B cell (primary cell): ENCODE results near the gene GNB1. TPM values are rescaled to one million over a fixed set of nuclear protein-coding genes. Genes with fewer than 3 reads are reported as not detected.

Experiments
- ATAC-seq: fragments of 200-7000 bp; cut with Tn5 transposase; one replicate; pipeline ENCODE4 v1.10.0; 2021; ENCODE audit warnings: low read depth, mild to moderate bottlenecking, moderate number of reproducible peaks, moderate library complexity
- CTCF ChIA-PET: fragments of 350-600 bp; sonication (Branson Sonifier 250); formaldehyde crosslinking; loops from one replicate; lab custom pipeline; 2021; ENCODE audit warnings: antibody characterized with exemption, inconsistent platforms; lab: Charles Lee
- POLR2A ChIA-PET: fragments of 350-600 bp; sonication (Branson Sonifier 250); formaldehyde crosslinking; loops from one replicate; lab custom pipeline; 2021; ENCODE audit warnings: antibody characterized with exemption; lab: Charles Lee
- DNase-seq: peaks from one replicate; pipeline ENCODE4 v3.0.0; 2013
- H2AFZ ChIP-seq: 2 replicates; pipeline ENCODE4 v1.6.1; 2012; ENCODE audit warnings: mild to moderate bottlenecking, low read depth, low read length; ENCODE audit not compliant: insufficient read depth, poor library complexity, severe bottlenecking
- H3K27ac ChIP-seq, 2 donors: 1 replicate in 1 of 2; 2 replicates in 1 of 2; pipeline ENCODE4 v1.5.1; 2012 to 2013; ENCODE audit warnings: low read length in 2 of 2, mild to moderate bottlenecking in 2 of 2, moderate library complexity in 1 of 2
- H3K27me3 ChIP-seq, 4 experiments: fragments of 200-600 bp in 1 of 4; sonication (generic) in 1 of 4; replicated peaks in 1 of 4; 1 replicate in 2 of 4; 2 replicates in 2 of 4; pipeline versions ENCODE4 v1.6.1 to v1.7.0; 2013 to 2016; ENCODE audit warnings: low read length in 3 of 4, mild to moderate bottlenecking in 2 of 4, mixed read lengths in 1 of 4, moderate library complexity in 1 of 4; ENCODE audit not compliant: insufficient read depth in 4 of 4, control insufficient read depth in 3 of 4; ENCODE audit errors: control extremely low read depth in 1 of 4
- H3K36me3 ChIP-seq, 2 experiments: replicated peaks in 1 of 2; 1 replicate in 1 of 2; 2 replicates in 1 of 2; pipeline versions ENCODE4 v1.6.1 to v1.7.1; 2013; ENCODE audit warnings: low read length in 1 of 2; ENCODE audit not compliant: insufficient read depth in 2 of 2, control insufficient read depth in 1 of 2; ENCODE audit errors: control extremely low read depth in 1 of 2, extremely low read depth in 1 of 2
- H3K4me1 ChIP-seq, 2 donors: fragments of 200-600 bp in 1 of 2; sonication (generic) in 1 of 2; 1 replicate in 1 of 2; 2 replicates in 1 of 2; pipeline versions ENCODE4 v1.5.1 to v1.6.1; 2013 to 2017; ENCODE audit warnings: low read length in 2 of 2; ENCODE audit not compliant: control insufficient read depth in 2 of 2, insufficient read depth in 2 of 2
- H3K4me2 ChIP-seq: replicated peaks from 2 replicates; pipeline ENCODE3; 2012; ENCODE audit warnings: mild to moderate bottlenecking, low read depth, low read length; ENCODE audit not compliant: poor library complexity, severe bottlenecking
- H3K4me3 ChIP-seq, 5 experiments: fragments of 200-600 bp in 1 of 5; sonication (generic) in 1 of 5; 1 replicate in 3 of 5; 2 replicates in 2 of 5; pipeline versions ENCODE4 v1.5.1 to v1.7.0; 2011 to 2016; ENCODE audit warnings: low read length in 4 of 5, mild to moderate bottlenecking in 4 of 5, low read depth in 2 of 5, control low read depth in 1 of 5, moderate library complexity in 1 of 5; ENCODE audit not compliant: insufficient read depth in 1 of 5; ENCODE audit errors: control extremely low read depth in 1 of 5, extremely low read depth in 1 of 5
- H3K79me2 ChIP-seq: fragments of 200-600 bp; sonication (generic); one replicate; pipeline ENCODE4 v1.6.0; 2016; ENCODE audit warnings: low read length; ENCODE audit not compliant: control insufficient read depth, insufficient read depth
- H3K9ac ChIP-seq: fragments of 200-600 bp; sonication (generic); 2 replicates; pipeline ENCODE4 v1.6.1; 2017; ENCODE audit warnings: mild to moderate bottlenecking, low read length, moderate library complexity
- H3K9me3 ChIP-seq, 3 donors: one replicate each; pipeline versions ENCODE4 v1.6.1 to v1.7.1; 2013; ENCODE audit warnings: low read length in 2 of 3; ENCODE audit not compliant: control insufficient read depth in 2 of 3, insufficient read depth in 1 of 3; ENCODE audit errors: control extremely low read depth in 1 of 3
- H4K20me1 ChIP-seq: 2 replicates; pipeline ENCODE4 v1.6.0; 2012; ENCODE audit warnings: mild to moderate bottlenecking, low read length; ENCODE audit not compliant: insufficient read depth, control insufficient read depth, poor library complexity, severe bottlenecking
- H3K27ac Mint-ChIP-seq: one replicate; pipeline ENCODE4 v1.8.0; 2021; ENCODE audit warnings: mixed read lengths
- H3K27me3 Mint-ChIP-seq: one replicate; pipeline ENCODE4 v1.8.0; 2021; ENCODE audit warnings: mixed read lengths
- H3K4me1 Mint-ChIP-seq: one replicate; pipeline ENCODE4 v1.8.0; 2021; ENCODE audit warnings: mixed read lengths
- H3K4me3 Mint-ChIP-seq: one replicate; pipeline ENCODE4 v1.8.0; 2021; ENCODE audit warnings: mixed read lengths
- H3K9me3 Mint-ChIP-seq: one replicate; pipeline ENCODE4 v1.8.0; 2022; ENCODE audit warnings: mixed read lengths; ENCODE audit not compliant: insufficient read depth
- CTCF ChIP-seq: fragments of 200-600 bp; IDR thresholded peaks from one replicate; pipeline ENCODE4 v1.8.0; 2022; ENCODE audit warnings: antibody characterized with exemption, mild to moderate bottlenecking
- EZH2 ChIP-seq: IDR thresholded peaks from 2 replicates; pipeline ENCODE4 v1.6.1; 2012; ENCODE audit warnings: borderline replicate concordance, low read depth, mild to moderate bottlenecking, moderate library complexity, low read length; ENCODE audit not compliant: insufficient read depth, poor library complexity, severe bottlenecking
- WGBS: methylation state at CpG from one replicate; pipeline ENCODE4 v1.1.5; 2013; ENCODE audit warnings: missing lambda C conversion rate; ENCODE audit not compliant: insufficient coverage; 5-methylcytosine and 5-hydroxymethylcytosine counted together
- intact Hi-C: fragments of 100-400 bp; cut with micrococcal nuclease; formaldehyde crosslinking; loops from one replicate; pipeline ENCODE4 v1.10.0; 2022
- polyA plus RNA-seq: library from polyadenylated mRNA; depleted of rRNA; stranded (reverse); fragments of >200 nt; gene quantifications from 2 replicates; pipeline ENCODE4 v1.2.3, GENCODE V29; 2012
- total RNA-seq, 2 donors: library from RNA; stranded (reverse); fragments of 120-200 nt in 1 of 2; gene quantifications; 1 replicate in 1 of 2; 2 replicates in 1 of 2; pipeline versions ENCODE4 v1.2.3 to v1.2.4, GENCODE V29; 2013 to 2022

The GNB1 gene
- total and polyA plus RNA-seq, 2 donors (not counting 1 experiment from before 2014, with no cell fraction given), result 249 to 269 TPM

- Histone ChIP-seq H3K27me3 (no peaks in the 10 kb centered on the region), H3K4me1 (no peaks in the 10 kb centered on the region), H3K9me3 (no peaks in the 10 kb centered on the region), H3K36me3 (peaks cover 0 to 56% of the 10 kb centered on the region in 2 experiments), H3K27ac (no peak overlapping the region), H3K79me2 (peaks cover 42% of the 10 kb centered on the region), H3K4me3 (no peak overlapping the region), H3K9ac (no peak overlapping the region), H3K4me2 (no peak overlapping the region), H2AFZ (no peak overlapping the region), H4K20me1 (peaks cover 34% of the 10 kb centered on the region)
- H3K27me3 Mint-ChIP-seq, result no peaks in the 10 kb centered on the region
- POLR2A ChIA-PET, result no interaction called here
- no peak overlapping the region for H3K4me3 Mint-ChIP-seq
- intact Hi-C loops, result no loop called here
- H3K9me3 Mint-ChIP-seq, result no peaks in the 10 kb centered on the region
- H3K27ac Mint-ChIP-seq, result no peak overlapping the region
- WGBS, result 97% methylated on average over 16 of the region's 16 CpGs
- DNase-seq, result no peak
- peaks cover 2% of the 10 kb centered on the region for H3K4me1 Mint-ChIP-seq
- no peak for ATAC-seq
- TF ChIP-seq CTCF (no peak), EZH2 (no peak)
- CTCF ChIA-PET, result no interaction called here
Observed at GRCh38 chr1:1753607-1754005, 137.3 kb downstream of the GNB1 start.

GRCh38 chr1:1752636-1753606, 138.0 kb downstream of the GNB1 start:
- no peaks in the 10 kb centered on the region for H3K27me3 Mint-ChIP-seq

More at GRCh38 chr1:1752636-1753606, 138.0 kb downstream of the GNB1 start:
- Histone ChIP-seq H3K4me3 (no peak overlapping the region), H3K27ac (no peak overlapping the region), H3K36me3 (peaks cover 0 to 49% of the 10 kb centered on the region in 2 experiments), H3K27me3 (no peaks in the 10 kb centered on the region), H3K4me2 (no peak overlapping the region), H3K79me2 (peaks cover 35% of the 10 kb centered on the region), H3K9ac (no peak overlapping the region), H2AFZ (no peak overlapping the region), H3K9me3 (no peaks in the 10 kb centered on the region), H3K4me1 (no peaks in the 10 kb centered on the region), H4K20me1 (peaks cover 27% of the 10 kb centered on the region)
- Mint-ChIP-seq H3K9me3 (no peaks in the 10 kb centered on the region), H3K27ac (no peak overlapping the region), H3K4me1 (peaks cover 5% of the 10 kb centered on the region), H3K4me3 (no peak overlapping the region)
- ATAC-seq (no peak), DNase-seq (no peak)
- intact Hi-C loops, result no loop called here
- ChIA-PET POLR2A (no interaction called here), CTCF (interaction anchor here (0.7 kb wide), 1 partner anchor 161 kb away, joined by 3 read pairs; no protein-coding TSS in a partner anchor)
- 92% methylated on average over 27 of the region's 37 CpGs for WGBS
- TF ChIP-seq CTCF (no peak), EZH2 (no peak)
